Loucy (cell line): ENCODE results near the gene ALK.

ENCODE experiments used
- EZH2phosphoT487 ChIP-seq: fragments of 200-600 bp; IDR thresholded peaks from 2 replicates; pipeline ENCODE4 v1.6.1; 2018; ENCODE audit warnings: antibody characterized with exemption, mild to moderate bottlenecking, moderate library complexity, borderline replicate concordance
- TF ChIP-seq, protein P1 (sequence below): fragments of 200-600 bp; sonication (generic); conservative IDR thresholded peaks from 2 replicates; pipeline ENCODE4 v1.5.1; 2014; ENCODE audit warnings: mild to moderate bottlenecking, antibody characterized with exemption, low read length

GRCh38 chr2:29942711-29943110 is 21.3 kb upstream of the ALK start:
- TF ChIP-seq, protein P1, sequence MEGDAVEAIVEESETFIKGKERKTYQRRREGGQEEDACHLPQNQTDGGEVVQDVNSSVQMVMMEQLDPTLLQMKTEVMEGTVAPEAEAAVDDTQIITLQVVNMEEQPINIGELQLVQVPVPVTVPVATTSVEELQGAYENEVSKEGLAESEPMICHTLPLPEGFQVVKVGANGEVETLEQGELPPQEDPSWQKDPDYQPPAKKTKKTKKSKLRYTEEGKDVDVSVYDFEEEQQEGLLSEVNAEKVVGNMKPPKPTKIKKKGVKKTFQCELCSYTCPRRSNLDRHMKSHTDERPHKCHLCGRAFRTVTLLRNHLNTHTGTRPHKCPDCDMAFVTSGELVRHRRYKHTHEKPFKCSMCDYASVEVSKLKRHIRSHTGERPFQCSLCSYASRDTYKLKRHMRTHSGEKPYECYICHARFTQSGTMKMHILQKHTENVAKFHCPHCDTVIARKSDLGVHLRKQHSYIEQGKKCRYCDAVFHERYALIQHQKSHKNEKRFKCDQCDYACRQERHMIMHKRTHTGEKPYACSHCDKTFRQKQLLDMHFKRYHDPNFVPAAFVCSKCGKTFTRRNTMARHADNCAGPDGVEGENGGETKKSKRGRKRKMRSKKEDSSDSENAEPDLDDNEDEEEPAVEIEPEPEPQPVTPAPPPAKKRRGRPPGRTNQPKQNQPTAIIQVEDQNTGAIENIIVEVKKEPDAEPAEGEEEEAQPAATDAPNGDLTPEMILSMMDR, result no peak
- TF ChIP-seq EZH2phosphoT487, result no peak
